Keratinocyte (primary cell): ENCODE measurements around the gene PRXL2C.

Experiments used
- EZH2 ChIP-seq: IDR thresholded peaks from one replicate; pipeline ENCODE4 v1.6.1; 2012; ENCODE audit warnings: inconsistent platforms, mild to moderate bottlenecking, low read length, moderate library complexity
- TF ChIP-seq, protein P1 (sequence below), 3 experiments: IDR thresholded peaks in 1 of 3; conservative IDR thresholded peaks in 1 of 3; optimal IDR thresholded peaks in 1 of 3; 2 replicates in 2 of 3; 3 replicates in 1 of 3; pipeline versions ENCODE3 to v1.5.1; 2011; ENCODE audit warnings: low read length in 3 of 3, mild to moderate bottlenecking in 3 of 3, moderate library complexity in 2 of 3, control low read depth in 1 of 3, inconsistent platforms in 1 of 3; ENCODE audit not compliant: insufficient read depth in 2 of 3; ENCODE audit errors: extremely low read depth in 1 of 3

GRCh38 chr9:96665789-96666188 is 10.7 kb upstream of the PRXL2C start:
- TF ChIP-seq, protein P1, sequence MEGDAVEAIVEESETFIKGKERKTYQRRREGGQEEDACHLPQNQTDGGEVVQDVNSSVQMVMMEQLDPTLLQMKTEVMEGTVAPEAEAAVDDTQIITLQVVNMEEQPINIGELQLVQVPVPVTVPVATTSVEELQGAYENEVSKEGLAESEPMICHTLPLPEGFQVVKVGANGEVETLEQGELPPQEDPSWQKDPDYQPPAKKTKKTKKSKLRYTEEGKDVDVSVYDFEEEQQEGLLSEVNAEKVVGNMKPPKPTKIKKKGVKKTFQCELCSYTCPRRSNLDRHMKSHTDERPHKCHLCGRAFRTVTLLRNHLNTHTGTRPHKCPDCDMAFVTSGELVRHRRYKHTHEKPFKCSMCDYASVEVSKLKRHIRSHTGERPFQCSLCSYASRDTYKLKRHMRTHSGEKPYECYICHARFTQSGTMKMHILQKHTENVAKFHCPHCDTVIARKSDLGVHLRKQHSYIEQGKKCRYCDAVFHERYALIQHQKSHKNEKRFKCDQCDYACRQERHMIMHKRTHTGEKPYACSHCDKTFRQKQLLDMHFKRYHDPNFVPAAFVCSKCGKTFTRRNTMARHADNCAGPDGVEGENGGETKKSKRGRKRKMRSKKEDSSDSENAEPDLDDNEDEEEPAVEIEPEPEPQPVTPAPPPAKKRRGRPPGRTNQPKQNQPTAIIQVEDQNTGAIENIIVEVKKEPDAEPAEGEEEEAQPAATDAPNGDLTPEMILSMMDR (optimal IDR thresholded peaks at IDR 0.05 in 1 of 3, IDR thresholded peaks at IDR 0.05 in 1 of 3, conservative IDR thresholded peaks at IDR 0.05 in 1 of 3; ENCODE audit: extremely low read depth in 1 of 3, insufficient read depth in 2 of 3, low read length in 3 of 3): no peak
- TF ChIP-seq EZH2: no peak
